Measurements from ENCODE around the gene CCDC81. TPM values are rescaled to one million over a fixed set of nuclear protein-coding genes. Genes with fewer than 3 reads are reported as not detected.

Gene CCDC81
- polyA plus RNA-seq, 1 donor (not counting 4 experiments of a cell fraction or from before 2014, with no cell fraction given), result 0.42 TPM

DNA sequence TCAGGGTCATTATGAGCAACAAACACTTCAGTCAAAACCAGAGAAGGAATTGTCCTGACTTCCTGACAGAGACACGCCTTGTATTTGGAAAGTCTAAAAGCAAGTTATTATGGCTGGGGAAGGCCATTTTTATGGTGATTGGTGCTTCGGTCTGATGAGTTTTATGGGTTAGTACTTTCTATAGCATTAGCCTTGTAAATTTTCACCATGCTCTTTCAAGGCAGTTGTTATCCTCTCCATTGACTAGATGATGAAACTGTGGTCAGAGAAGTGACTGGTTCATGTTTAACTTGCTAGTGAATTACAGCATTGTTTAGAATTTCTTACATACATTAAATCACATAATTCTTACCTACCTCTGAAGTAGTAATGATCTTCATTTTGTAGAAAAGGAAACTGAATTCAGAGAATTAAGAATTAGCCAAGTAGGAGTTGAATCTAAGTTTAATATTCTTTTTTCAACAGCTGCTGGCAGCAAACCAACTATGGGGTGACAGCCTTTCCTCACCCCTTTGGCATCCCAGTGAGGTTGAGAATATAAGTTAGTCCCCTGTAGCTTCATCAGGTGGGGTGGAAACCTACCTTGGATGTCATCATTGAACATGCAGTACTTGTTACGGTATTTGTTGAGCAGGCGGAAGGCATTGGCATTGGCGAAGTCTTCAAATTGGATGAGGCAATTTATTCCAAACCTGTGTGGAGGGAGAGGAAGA, 90.0 kb downstream of the CCDC81 start:
- Histone ChIP-seq H3K9me1 (ENCODE audit: control insufficient read depth, extremely low read depth, insufficient read depth, low read length) (no peaks in the 10 kb centered on the region), H3K4me3 (ENCODE audit: control insufficient read depth in 2 of 3, extremely low read depth in 1 of 3, insufficient read depth in 2 of 3, low read depth in 1 of 3, low read length in 3 of 3) (no peak overlapping the region), H3K4me2 (ENCODE audit: control insufficient read depth, extremely low read depth, insufficient read depth, low read depth, low read length) (no peak overlapping the region), H2AFZ (ENCODE audit: control insufficient read depth, low read length) (no peak overlapping the region), H3K27ac (ENCODE audit: control insufficient read depth, insufficient read depth, low read length) (no peak overlapping the region), H3K36me3 (ENCODE audit: control insufficient read depth in 2 of 2, extremely low read depth in 1 of 2, insufficient read depth in 2 of 2, low read length in 2 of 2) (no peaks in the 10 kb centered on the region), H3K79me2 (ENCODE audit: control insufficient read depth, insufficient read depth, low read length) (no peaks in the 10 kb centered on the region), H3K27me3 (ENCODE audit: control insufficient read depth, extremely low read depth, insufficient read depth, low read length) (no peaks in the 10 kb centered on the region), H3K9me3 (ENCODE audit: control insufficient read depth, low read depth, low read length) (no peaks in the 10 kb centered on the region), H3K4me1 (ENCODE audit: control insufficient read depth, extremely low read depth, insufficient read depth, low read length) (peaks cover 33% of the 10 kb centered on the region), H3K9ac (ENCODE audit: control insufficient read depth, extremely low read depth, insufficient read depth, low read length) (no peak overlapping the region), H4K20me1 (ENCODE audit: control insufficient read depth, extremely low read depth, insufficient read depth, low read length) (no peaks in the 10 kb centered on the region)
- peak; percentile 53 for FAIRE-seq
- TF ChIP-seq, protein P1, sequence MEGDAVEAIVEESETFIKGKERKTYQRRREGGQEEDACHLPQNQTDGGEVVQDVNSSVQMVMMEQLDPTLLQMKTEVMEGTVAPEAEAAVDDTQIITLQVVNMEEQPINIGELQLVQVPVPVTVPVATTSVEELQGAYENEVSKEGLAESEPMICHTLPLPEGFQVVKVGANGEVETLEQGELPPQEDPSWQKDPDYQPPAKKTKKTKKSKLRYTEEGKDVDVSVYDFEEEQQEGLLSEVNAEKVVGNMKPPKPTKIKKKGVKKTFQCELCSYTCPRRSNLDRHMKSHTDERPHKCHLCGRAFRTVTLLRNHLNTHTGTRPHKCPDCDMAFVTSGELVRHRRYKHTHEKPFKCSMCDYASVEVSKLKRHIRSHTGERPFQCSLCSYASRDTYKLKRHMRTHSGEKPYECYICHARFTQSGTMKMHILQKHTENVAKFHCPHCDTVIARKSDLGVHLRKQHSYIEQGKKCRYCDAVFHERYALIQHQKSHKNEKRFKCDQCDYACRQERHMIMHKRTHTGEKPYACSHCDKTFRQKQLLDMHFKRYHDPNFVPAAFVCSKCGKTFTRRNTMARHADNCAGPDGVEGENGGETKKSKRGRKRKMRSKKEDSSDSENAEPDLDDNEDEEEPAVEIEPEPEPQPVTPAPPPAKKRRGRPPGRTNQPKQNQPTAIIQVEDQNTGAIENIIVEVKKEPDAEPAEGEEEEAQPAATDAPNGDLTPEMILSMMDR (optimal IDR thresholded peaks at IDR 0.05 in 1 of 3, IDR thresholded peaks at IDR 0.05 in 1 of 3, conservative IDR thresholded peaks at IDR 0.05 in 1 of 3; ENCODE audit: extremely low read depth in 1 of 3, insufficient read depth in 2 of 3, low read length in 3 of 3), result no peak
- no peak for TF ChIP-seq EZH2 (IDR thresholded peaks at IDR 0.05; ENCODE audit: low read length)
- no peak for DNase-seq (ENCODE audit: low read depth, low spot score)
- dilution Hi-C loops (cut with MboI; ENCODE audit: extremely low pct_ligation_motif_present, low sequenced_read_pairs), result no loop called here

DNA sequence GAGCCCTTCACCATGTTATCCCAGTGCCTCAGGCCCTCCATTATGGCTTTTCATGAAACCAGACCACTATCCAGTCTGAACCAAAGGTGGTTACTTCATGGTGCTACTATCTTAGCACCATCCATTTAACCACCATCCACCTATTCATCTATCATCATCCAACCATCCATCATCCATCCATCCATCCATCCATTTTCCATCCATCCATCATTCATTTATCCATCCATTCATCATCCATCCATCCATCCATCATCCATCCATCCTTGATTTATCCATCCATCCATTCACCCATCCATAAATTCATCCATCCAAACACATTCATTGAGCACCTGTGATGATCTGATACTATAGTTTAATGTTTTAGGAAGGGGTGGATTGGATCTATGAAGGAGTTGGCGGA, 93.5 kb downstream of the CCDC81 start:
- no peaks in the 10 kb centered on the region for H3K79me2 ChIP-seq (ENCODE audit: control insufficient read depth, insufficient read depth, low read length)
- DNase-seq (ENCODE audit: low read depth, low spot score), result no peak

More for the DNA sequence above, 93.5 kb downstream of the CCDC81 start:
- no peak overlapping the region for H3K27ac ChIP-seq (ENCODE audit: control insufficient read depth, insufficient read depth, low read length)
- no peaks in the 10 kb centered on the region for H4K20me1 ChIP-seq (ENCODE audit: control insufficient read depth, extremely low read depth, insufficient read depth, low read length)
- H3K36me3 ChIP-seq (ENCODE audit: control insufficient read depth in 2 of 2, extremely low read depth in 1 of 2, insufficient read depth in 2 of 2, low read length in 2 of 2), result no peaks in the 10 kb centered on the region
- H3K9ac ChIP-seq (ENCODE audit: control insufficient read depth, extremely low read depth, insufficient read depth, low read length), result no peak overlapping the region
- TF ChIP-seq, protein P1 (optimal IDR thresholded peaks at IDR 0.05 in 1 of 3, IDR thresholded peaks at IDR 0.05 in 1 of 3, conservative IDR thresholded peaks at IDR 0.05 in 1 of 3; ENCODE audit: extremely low read depth in 1 of 3, insufficient read depth in 2 of 3, low read length in 3 of 3), result no peak
- no peak for TF ChIP-seq EZH2 (IDR thresholded peaks at IDR 0.05; ENCODE audit: low read length)
- peaks cover 14% of the 10 kb centered on the region for H3K4me1 ChIP-seq (ENCODE audit: control insufficient read depth, extremely low read depth, insufficient read depth, low read length)
- H3K9me1 ChIP-seq (ENCODE audit: control insufficient read depth, extremely low read depth, insufficient read depth, low read length), result no peaks in the 10 kb centered on the region
- no peak overlapping the region for H3K4me2 ChIP-seq (ENCODE audit: control insufficient read depth, extremely low read depth, insufficient read depth, low read depth, low read length)
- no peaks in the 10 kb centered on the region for H3K27me3 ChIP-seq (ENCODE audit: control insufficient read depth, extremely low read depth, insufficient read depth, low read length)
- no peak overlapping the region for H2AFZ ChIP-seq (ENCODE audit: control insufficient read depth, low read length)
- no peak overlapping the region for H3K4me3 ChIP-seq (ENCODE audit: control insufficient read depth in 2 of 3, extremely low read depth in 1 of 3, insufficient read depth in 2 of 3, low read depth in 1 of 3, low read length in 3 of 3)
- dilution Hi-C loops (cut with MboI; ENCODE audit: extremely low pct_ligation_motif_present, low sequenced_read_pairs), result no loop called here
- no peak for FAIRE-seq
- H3K9me3 ChIP-seq (ENCODE audit: control insufficient read depth, low read depth, low read length), result no peaks in the 10 kb centered on the region
